GM21737 (cell line): ENCODE measurements around the gene LCE7A.

Experiments
- ATAC-seq: cut with Tn5 transposase; IDR thresholded peaks from one replicate; pipeline ENCODE4 v1.9.1; 2021; ENCODE audit warnings: mild to moderate bottlenecking, moderate library complexity; ENCODE audit not compliant: unreplicated experiment

LCE7A gene

GRCh38 chr1:152879559-152880198 lies 19.9 kb downstream of the LCE7A start:
- no peak for ATAC-seq

GRCh38 chr1:152880316-152880715 lies 20.5 kb downstream of the LCE7A start:
- no peak for ATAC-seq

GRCh38 chr1:152880907-152881306 lies 21.1 kb downstream of the LCE7A start:
- ATAC-seq, result no peak

DNA sequence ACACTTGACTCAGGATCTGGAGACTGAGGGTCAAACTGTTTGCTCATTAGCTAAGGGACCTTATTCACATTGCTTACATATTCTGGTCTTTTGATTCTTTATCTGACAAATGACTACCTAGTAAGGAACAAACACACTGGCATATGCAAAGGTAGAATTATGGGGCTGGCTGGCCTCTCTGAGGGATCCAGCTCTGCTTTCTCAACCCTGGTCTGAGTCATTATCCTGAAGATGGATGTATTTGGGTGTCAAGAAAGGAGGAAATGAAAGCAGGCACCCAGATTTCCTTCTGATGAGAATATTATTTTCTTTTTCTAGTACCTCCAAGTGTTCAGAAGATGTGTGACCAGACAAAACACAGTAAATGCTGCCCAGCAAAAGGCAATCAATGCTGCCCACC lies 24.3 kb downstream of the LCE7A start:
- no peak for ATAC-seq

DNA sequence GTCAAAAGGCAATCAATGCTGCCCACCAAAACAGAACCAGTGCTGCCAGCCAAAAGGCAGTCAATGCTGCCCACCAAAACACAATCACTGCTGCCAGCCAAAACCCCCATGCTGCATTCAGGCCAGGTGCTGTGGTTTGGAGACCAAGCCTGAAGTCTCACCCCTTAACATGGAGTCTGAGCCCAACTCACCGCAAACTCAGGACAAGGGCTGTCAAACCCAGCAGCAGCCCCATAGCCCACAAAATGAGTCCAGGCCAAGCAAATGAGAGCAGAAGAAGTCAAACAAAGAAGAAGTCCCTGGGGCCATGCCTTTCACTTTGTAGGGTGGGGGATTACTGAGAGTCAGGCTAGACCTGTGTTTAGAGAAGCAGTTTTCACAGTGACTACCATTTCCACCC lies 24.7 kb downstream of the LCE7A start:
- ATAC-seq, result no peak

- ATAC-seq, result no peak
Measured at GRCh38 chr1:152884966-152885624, 25.3 kb downstream of the LCE7A start.

DNA sequence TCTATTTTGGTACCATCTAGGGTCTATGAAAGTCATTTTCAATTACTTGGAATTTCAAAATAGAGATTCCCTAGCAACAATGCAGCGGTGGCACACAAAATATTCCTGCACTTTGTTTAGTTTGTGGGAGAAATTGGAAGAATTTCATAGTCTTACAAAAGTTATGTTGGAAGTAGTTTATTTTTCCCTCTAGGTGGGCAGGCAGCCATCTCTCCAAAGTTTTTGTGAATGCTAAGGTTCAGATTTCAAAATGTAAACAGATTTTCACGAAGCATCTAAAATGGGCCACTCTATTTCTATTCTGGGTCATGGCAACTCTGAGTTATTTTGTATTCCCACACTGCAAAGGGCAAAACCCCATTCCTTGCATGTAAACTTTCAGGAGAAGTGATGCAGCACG lies 26.3 kb downstream of the LCE7A start:
- no peak for ATAC-seq

DNA sequence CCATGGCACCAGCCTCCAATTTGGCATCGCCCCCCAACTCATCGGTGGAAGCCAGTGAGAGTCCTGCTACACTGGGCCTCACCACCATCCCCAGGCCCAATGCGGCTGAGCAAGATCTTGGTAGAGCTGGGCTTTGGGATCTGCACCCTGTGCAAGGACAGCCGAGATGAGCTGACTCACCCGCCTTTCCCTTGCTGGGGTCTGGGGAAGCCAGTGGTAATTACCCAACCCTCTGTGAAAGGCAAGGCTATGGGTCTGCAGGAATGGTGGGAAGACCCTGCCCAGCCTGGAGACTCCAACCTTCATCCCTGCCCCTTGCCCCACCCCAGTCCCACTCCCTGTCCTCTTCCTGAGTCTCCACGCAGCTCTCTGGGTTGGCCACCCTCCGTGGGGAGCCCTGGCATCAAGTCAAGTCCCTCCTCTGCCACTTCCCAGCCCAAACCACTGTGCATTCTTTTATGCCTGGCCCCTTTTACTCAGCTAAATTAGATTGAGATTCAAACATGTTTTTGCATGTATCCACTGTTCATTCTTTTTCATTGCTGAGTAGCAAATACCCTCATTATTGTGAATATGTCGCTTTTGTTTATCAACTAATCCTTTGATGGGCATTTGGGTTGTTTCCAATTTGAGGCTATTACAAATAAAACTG lies 27.1 kb downstream of the LCE7A start:
- ATAC-seq, result no peak

- ATAC-seq, result no peak
Measured at GRCh38 chr1:152888126-152888525, 28.3 kb downstream of the LCE7A start.

DNA sequence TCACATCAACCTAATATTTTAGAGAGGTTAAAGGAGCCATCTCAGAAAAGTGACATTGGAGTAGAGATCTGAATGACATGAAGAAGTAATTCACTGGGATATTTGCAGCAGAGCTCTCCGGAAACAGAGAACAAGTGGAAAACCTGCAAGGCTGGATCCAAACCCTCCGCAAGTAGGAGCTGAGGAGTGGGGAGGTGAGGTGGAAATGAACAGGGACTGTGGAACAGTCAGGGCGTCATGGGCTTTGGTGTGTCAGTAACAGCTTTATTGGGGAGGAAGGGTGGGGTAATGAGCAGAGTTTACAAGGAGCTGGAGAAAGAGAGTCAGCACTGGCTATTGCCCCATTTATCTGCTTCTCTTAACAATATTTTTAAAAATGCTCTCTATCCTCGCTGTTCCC lies 39.2 kb downstream of the LCE7A start:
- ATAC-seq, result no peak

DNA sequence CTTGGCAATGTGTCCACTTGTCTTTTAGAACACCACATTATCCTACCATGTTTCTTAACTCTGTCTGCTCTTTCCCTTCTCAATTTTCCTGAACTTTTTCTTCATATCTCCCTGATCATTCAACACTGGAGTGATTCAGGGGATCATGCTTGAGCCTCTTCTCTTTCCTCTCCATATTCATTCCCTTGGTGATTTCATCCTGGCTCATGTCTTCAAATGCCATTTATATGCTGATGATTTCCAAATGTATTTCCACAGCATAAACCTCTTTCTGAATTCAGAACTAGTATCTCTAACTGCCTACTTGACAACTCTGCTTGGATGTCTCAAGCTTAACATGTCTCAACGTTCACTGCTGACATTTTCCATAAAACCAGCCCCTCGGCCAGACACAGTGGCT lies 40.1 kb downstream of the LCE7A start:
- ATAC-seq, result no peak

DNA sequence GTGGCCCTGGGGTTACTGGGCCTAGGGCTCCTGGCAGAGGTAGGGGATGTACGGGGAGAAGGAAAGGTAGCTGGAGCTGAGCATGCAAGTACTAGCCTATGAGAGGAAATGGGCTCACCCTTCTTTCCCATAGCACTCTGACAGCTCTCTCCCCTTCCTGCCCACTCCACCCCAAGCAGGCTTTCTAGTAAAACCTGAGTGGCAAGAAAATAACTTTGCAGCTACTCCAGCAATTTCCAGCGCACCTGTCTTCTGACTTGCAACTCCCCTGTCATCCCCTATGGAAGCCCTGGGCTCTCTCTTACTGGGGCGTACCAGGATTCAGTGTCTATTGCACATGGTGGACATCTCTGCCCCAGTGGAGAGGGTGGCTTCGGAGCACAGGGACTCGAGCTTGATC lies 41.8 kb downstream of the LCE7A start:
- ATAC-seq, result no peak

GRCh38 chr1:152902636-152903035 lies 42.8 kb downstream of the LCE7A start:
- ATAC-seq, result no peak

DNA sequence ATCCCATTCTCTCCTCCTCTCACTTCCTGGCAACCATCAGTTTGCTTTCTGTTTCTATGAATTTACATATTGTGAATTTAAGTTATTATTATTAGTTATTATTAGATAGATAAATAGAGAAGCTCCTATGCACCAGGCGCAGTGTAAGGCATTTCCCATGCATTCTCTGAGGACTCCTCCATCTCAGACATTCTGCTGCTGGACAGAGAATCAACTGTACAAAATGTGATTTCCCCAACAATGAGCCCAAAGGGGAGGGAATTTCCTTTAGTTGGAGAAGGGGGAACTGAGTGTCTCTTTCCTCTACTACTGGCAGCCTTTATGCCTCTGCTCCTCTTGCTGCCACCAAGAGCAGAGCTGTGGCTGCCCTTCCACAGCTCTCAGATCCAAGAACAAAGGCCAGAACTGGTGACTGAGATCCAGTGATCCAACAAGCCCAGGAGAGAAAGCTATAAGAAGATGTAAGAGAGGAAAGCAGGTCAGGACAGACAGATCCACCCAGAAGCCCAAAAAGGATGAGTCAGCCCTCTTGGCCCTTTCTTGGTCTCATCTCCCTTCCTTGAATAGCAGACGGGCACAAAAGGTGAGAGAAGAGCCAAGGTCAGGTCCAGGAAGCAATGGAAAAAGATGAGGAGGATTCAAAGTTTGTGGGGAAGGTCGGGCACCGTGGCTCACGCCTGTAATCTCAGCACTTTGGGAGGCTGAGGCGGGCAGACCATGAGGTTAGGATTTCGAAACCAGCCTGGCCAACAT lies 45.1 kb downstream of the LCE7A start:
- ATAC-seq, result no peak

- ATAC-seq, result no peak
Measured at GRCh38 chr1:152906023-152906565, 46.3 kb downstream of the LCE7A start.

GRCh38 chr1:152907686-152908601 lies 48.1 kb downstream of the LCE7A start, which contains the start of gene IVL:
Gene IVL (plus strand): TSS chr1:152908546. CDS start chr1:152909798, 1,252 bp downstream.
- no peak for ATAC-seq

- ATAC-seq, result no peak
Measured at GRCh38 chr1:152909206-152909605, 49.4 kb downstream of the LCE7A start.
